GM21619 (cell line): Measurements from ENCODE around the gene U2AF2.
A peak's percentile ranks its signal among the peaks of the same experiment; 100 is the strongest.

Source experiments
- ATAC-seq: cut with Tn5 transposase; IDR thresholded peaks from one replicate; pipeline ENCODE4 v1.9.1; 2021; ENCODE audit not compliant: unreplicated experiment

U2AF2 gene

GRCh38 chr19:55673465-55673864, 18.6 kb downstream of the U2AF2 start:
- ATAC-seq: no peak

- no peak for ATAC-seq
Observed at GRCh38 chr19:55673889-55674288, 19.1 kb downstream of the U2AF2 start.

GRCh38 chr19:55674459-55674840, 19.6 kb downstream of the U2AF2 start:
- no peak for ATAC-seq

GRCh38 chr19:55674841-55675660, 20.2 kb downstream of the U2AF2 start, which contains the start of gene EPN1:
TSS of gene EPN1 (plus strand) at chr19:55675226. CDS start at chr19:55678628, 3,402 bp downstream.
- ATAC-seq: peak; percentile 43

GRCh38 chr19:55675661-55676354, 21.0 kb downstream of the U2AF2 start:
- ATAC-seq: no peak

GRCh38 chr19:55676383-55676782, 21.5 kb downstream of the U2AF2 start:
- ATAC-seq: no peak

GRCh38 chr19:55676889-55677505, 22.2 kb downstream of the U2AF2 start:
- ATAC-seq: no peak

- ATAC-seq: no peak
Observed at GRCh38 chr19:55677572-55678028, 22.8 kb downstream of the U2AF2 start.

GRCh38 chr19:55678121-55678671, 23.4 kb downstream of the U2AF2 start:
- peak; percentile 72 for ATAC-seq

- ATAC-seq: no peak
Observed at GRCh38 chr19:55679343-55680257, 24.8 kb downstream of the U2AF2 start.

GRCh38 chr19:55680339-55681130, 25.7 kb downstream of the U2AF2 start:
- no peak for ATAC-seq

GRCh38 chr19:55681131-55682092, 26.6 kb downstream of the U2AF2 start:
- no peak for ATAC-seq

- no peak for ATAC-seq
Observed at GRCh38 chr19:55683449-55684261, 28.8 kb downstream of the U2AF2 start.

- ATAC-seq: no peak
Observed at GRCh38 chr19:55684946-55685681, 30.3 kb downstream of the U2AF2 start.

GRCh38 chr19:55685776-55686175, 30.9 kb downstream of the U2AF2 start:
- no peak for ATAC-seq

- no peak for ATAC-seq
Observed at GRCh38 chr19:55686311-55687050, 31.6 kb downstream of the U2AF2 start.
